Ramos (cell line): ENCODE data around the gene PLA2G15.

Source experiments
- in situ Hi-C: fragments of 300-500 bp; cut with MboI; formaldehyde crosslinking; loops from one replicate; pipeline ENCODE4 v1.14.3; 2022; ENCODE audit warnings: low sequenced_read_pairs; ENCODE audit not compliant: unreplicated experiment

Gene PLA2G15

GRCh38 chr16:68231384-68232136, 13.6 kb upstream of the PLA2G15 start:
- in situ Hi-C loops, result loop anchor here (10.0 kb wide), 1 partner anchor 237 kb away; the partner anchor contains the start of gene DPEP2

DNA sequence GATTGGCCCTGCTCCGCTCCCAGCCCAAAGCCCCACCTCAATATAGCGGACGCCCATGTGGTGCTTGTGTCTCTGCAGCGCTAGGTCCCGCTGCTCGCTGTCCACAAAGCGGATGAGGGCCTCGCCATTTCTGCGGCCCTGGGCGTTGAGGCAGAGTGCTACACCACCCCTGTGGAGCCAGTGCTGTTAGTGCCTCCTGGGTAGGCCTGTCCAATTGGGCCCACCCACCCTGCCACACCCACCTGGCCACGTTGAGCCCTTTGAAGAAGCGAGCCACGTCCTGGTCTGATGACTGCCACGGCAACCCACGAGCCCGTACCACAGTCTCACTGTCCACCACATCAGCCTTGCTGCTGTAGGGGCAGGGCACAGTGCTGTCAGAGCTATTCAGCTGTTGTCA, 12.8 kb upstream of the PLA2G15 start:
- in situ Hi-C loops, result loop anchor here (10.0 kb wide), 1 partner anchor 238 kb away; the partner anchor contains the start of gene DPEP2

DNA sequence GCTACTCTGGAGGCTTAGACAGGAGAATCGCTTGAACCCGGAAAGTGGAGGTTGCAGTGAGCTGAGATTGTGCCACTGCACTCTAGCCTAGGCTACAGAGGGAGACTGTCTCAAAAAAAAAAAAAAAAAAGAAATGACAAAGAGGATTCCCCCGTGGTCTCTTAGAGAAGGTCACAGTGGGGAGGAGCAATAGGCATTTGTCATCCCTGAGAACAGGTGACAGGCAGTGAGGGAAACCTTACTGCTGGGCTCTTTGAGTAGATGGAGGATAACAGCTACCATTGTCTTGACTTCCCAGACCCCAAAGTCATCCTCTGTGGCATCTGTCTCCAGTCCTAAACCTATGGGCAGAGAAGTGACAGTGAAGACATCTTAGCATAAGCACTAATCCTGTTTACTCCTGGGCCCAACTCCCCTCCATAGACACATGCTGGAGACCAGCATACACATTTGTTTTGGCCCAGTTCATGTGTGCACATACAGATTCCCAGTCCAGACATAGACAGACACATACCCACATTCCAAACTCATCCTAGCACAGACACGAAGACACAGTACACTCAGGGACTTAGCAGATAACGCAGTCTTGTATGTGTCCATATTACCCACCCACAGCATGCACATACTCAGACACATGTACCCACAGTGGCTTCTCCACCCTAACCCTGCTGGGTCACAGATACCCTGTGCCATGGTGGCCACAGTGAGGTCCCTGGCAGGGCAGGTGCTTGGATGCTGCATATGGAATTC, 11.9 kb upstream of the PLA2G15 start:
- in situ Hi-C loops, result loop anchor here (10.0 kb wide), 1 partner anchor 238 kb away; the partner anchor contains the start of gene DPEP2

DNA sequence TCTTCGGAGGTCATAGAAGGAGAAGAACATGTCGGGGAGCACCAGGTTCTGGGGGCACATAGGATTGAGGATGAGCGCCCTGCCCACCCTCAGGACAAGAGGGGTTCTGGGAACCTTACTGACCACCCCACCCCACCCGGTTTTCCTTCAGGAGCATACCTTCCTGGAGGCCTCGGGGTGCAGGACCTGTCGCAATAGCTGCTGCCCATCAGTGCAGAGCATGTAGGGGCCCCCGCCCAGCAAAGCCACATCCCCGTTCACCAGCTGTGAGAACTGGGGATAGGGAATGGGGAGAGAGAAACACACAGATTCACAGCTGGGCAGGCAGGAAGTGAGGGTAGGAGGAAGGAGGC, 11.4 kb upstream of the PLA2G15 start:
- in situ Hi-C loops, result loop anchor here (10.0 kb wide), 1 partner anchor 239 kb away; the partner anchor contains the start of gene DPEP2

DNA sequence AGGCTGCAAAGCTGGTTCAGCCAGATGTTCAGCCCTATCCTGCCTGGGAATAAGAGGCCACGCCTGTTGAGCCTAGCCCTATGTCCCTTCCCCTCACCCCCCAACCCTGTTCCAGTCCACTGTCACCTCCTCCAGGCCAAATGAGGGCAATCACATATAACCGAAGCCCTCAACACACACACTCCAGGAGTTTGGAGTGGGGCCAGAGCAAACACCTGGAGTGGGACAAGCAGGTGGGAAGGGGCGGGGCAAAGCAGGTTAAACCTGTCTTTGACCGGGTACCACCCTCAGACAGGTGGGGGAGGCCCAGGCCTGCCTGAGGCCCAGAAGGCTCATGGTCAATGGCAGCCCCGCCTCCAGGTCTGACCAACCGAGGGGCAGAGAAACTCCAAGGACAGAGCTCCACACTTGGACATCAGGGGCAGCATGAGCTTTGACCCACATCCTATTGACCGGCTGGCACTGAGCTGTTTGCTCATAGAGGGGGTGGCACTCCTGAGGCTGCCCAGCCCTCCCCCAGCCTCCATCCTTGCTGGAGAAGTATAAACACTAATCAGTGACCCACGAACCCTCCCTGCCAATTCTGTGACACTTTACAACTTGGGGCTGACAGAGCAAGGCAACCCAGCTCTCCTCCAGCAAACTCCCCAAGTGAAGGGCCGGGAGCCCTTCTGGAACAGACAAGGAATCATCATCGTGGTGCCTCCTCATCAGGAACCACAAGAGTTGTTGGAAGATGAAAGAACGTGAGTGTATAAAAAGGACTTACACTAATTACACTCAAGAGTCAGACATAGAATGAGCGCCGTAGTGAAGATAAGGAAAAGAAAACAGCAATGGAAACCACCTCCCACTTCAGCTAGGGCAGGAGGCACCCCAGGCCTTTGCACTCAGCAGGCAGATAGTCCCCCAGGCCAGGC, 10.7 kb upstream of the PLA2G15 start:
- in situ Hi-C loops, result loop anchor here (10.0 kb wide), 1 partner anchor 240 kb away; the partner anchor contains the start of gene DPEP2

DNA sequence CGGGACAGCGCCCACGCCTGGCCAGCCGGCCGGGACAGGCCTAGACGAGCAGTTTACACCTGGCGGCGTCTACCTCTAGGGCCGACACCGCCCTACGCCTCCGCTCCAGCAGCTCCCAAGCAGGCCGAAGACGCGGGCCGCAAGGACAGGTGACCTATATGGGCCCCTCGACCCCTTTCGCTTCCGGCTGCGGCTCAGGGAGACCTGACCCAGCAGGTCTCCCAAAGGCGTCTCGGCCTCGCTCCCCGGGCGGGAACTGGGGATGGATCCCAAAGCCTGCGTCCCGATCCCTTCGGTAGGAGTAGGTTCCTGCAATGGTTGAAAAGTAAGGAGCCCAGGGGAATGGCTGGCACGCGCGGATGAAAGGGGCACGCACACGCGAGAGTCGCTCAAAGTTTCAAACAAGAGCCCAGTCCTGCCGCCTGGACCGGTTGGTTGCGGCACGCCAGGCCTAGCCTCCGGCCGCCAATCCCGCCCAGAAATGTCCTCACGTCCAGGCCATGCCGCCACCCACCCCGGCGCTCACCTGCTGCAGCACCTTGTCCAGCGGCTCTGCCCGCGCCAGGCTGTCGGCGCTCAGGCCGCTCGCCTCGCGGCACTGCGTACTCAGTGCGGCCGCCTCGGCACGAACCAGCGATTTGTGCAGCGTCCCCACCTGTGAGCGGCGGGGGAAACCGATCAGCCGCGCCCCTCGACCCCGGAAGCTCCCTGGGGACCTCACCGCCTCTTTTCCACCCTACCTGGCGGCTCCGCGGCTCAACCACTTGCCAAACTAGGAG, 9.9 kb upstream of the PLA2G15 start:
- in situ Hi-C loops, result loop anchor here (10.0 kb wide), 1 partner anchor 240 kb away; the partner anchor contains the start of gene DPEP2

GRCh38 chr16:68235887-68236136, 9.4 kb upstream of the PLA2G15 start, which contains the start of gene ESRP2:
TSS of gene ESRP2 (minus strand) at chr16:68236127. CDS start at chr16:68236045, 82 bp downstream.
- in situ Hi-C loops, result loop anchor here (10.0 kb wide), 1 partner anchor 241 kb away; the partner anchor contains the start of gene DPEP2

GRCh38 chr16:68236137-68236825, 8.9 kb upstream of the PLA2G15 start:
- in situ Hi-C loops, result loop anchor here (10.0 kb wide), 1 partner anchor 241 kb away; the partner anchor contains the start of gene DPEP2

DNA sequence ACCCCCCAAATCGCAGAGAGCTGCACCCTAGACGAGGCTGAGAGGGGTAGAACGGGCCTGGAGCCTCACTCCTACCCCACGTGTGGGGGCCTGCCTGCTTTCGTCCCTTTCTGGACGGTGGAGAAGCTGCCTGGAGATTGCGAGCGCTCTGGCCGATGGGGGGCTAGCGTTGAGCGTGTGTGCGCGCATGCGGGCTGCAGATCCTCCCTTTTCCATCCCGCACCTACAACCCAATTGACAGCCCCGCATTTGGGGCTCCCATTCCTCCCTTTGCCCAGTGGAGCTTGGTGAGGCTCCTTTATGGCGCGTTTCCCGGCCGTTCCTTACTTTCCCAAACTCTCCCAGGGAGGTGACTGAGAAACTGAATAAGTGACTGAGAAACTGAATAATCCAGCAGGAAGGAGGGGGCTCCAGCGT, 8.3 kb upstream of the PLA2G15 start:
- in situ Hi-C loops, result loop anchor here (10.0 kb wide), 1 partner anchor 242 kb away; the partner anchor contains the start of gene DPEP2

GRCh38 chr16:68237243-68238028, 7.7 kb upstream of the PLA2G15 start:
- in situ Hi-C loops, result loop anchor here (10.0 kb wide), 1 partner anchor 243 kb away; the partner anchor contains the start of gene DPEP2

DNA sequence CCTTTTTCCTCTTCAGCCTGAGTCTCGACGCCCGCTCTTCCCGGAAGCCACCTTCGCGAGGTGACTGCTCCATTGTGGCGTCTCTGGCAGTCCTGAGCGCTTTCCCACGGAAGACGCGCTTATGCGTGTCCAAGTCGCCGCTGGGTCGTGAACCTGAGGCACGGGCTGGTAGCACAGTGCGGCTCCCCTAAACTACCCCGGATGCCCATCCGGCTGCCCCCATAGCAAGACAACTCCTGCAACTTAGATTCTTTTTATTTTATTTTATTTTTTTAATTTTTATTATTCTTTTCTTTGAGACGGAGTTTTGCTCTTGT, 7.2 kb upstream of the PLA2G15 start:
- in situ Hi-C loops, result loop anchor here (10.0 kb wide), 1 partner anchor 243 kb away; the partner anchor contains the start of gene DPEP2

DNA sequence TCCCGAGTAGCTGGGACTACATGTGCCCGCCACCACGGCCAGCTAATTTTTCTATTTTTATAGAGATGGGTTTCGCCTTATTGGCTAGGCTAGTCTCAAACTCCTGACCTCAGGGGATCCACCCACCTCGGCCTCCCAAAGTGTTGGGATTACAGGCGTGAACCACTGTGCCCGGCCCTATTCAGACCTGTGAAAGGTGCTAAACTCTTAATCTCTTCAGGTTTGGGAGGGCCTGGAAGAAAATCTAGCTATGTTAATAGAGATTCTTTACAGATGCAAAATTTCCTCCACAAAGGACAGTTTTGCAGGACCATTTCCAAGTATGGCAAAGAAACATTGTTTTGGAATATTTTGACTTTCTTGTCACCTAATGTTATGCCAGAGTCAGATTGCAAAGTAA, 3.1 kb upstream of the PLA2G15 start:
- in situ Hi-C loops, result loop anchor here (5.0 kb wide), 1 partner anchor 90 kb away; no protein-coding TSS in a partner anchor

DNA sequence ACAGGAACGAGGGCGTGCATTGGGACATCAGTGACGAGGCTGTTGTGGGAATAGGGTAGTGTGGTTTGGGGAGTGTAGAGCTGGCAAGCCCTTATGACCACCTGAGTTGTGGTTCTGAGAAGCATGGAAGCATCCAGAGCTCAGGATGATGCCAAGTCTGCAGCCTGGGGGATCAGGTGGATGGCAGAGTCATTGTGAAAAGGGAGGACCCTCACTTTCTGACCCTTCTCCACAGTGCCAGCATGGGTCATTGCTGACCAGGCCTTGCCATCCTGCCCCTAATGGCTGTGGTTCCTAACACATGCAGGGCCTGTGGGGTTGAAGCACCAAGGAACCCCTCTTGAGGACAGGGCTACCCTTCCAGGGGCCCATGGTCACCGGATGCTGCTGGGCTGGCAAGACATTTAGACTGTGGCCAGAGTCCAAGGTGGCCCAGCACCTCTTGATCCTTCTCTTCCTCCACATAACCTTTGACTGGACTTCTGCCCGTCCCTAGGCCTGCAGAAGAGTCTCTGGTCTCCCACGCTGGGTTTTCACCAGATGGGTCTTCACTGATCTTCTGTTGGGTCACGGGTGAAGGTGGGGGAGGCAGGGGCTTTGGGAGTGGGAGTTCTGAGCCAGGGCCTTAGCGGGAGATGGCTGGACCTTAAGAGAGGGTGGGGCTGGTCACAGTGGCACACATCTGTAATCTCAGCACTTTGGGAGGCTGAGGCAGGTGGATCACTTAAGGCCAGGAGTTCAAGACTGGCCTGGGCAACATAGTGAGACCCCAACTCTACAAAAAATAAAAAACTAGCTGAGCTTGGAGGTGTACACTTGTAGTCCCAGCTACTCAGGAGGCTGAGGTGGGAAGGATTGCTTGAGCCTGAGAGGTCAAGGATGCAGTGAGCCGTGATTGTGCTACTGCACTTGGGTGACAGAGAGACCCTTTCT, 2.0 kb upstream of the PLA2G15 start:
- in situ Hi-C loops, result loop anchor here (5.0 kb wide), 1 partner anchor 89 kb away; no protein-coding TSS in a partner anchor

DNA sequence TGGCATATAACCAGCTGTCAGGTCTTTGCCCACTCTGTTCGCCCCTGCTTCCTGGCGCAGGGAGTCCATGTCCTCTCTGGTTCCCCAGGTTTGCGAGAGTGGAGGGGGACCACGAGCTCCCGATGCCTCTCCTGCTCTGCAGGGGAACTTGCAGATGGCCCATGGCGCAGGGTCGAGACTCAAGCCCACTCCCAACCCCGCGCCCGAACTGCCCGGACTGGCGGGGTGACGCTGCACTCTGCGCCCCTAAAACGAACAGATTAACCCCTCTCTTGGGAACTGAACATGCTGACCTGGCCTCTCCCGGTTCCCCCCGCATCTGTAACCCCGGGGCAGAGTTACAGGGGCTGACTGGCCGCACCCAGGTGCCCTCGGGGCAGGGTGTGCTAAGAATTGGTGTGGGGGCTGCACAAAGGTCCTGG, 681 bp upstream of the PLA2G15 start:
- in situ Hi-C loops, result loop anchor here (5.0 kb wide), 1 partner anchor 88 kb away; no protein-coding TSS in a partner anchor

DNA sequence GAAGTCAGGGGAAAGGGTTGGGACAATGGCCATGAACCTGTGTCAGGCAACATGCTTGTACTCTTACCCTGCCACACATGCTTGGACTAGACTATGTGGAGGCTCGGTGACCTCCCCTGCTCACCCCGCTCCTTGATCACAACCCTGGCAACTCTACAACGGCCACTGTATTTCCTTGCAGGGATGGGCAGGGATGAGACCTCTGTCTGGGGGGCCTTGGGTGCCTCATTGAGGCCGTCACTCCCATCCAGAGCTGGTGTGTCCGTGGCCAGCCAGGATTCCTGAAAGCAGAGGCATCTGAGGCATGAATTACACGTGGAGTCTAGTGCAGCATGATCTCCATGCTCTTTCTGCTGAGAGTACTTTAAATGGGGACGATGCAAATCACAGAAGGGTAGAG, 948 bp downstream of the PLA2G15 start:
- in situ Hi-C loops, result no loop called here

DNA sequence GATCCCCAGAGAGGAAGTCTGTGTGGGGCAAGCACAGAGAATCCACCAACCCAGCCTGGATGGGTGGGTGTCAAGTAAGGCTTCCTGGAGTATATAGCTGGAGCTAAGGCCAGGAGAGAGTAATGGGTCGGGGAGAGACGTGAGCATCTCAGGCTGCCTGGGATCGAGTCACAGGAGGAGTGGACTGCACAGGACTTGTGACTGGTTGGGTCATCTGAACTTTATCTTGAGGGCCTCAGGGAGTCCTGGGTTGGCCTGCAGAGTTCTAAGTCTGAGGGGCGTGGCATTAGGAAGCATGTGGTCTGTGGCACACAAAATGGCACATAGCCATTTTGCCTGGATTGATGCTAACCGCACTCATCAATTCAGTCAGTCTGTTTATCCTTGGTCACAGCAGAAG, 1.5 kb downstream of the PLA2G15 start:
- in situ Hi-C loops, result no loop called here

GRCh38 chr16:68247400-68247799, 2.2 kb downstream of the PLA2G15 start:
- in situ Hi-C loops, result no loop called here
